ENCODE measurements around the gene FOXM1. TPM values are rescaled to one million over a fixed set of nuclear protein-coding genes. Genes with fewer than 3 reads are reported as not detected.
"Not testable (repeated sequence)": the region's sequence is repeated elsewhere in the genome, so short reads cannot be mapped to it uniquely, and the experiment has no call there.

Gene FOXM1
- total RNA-seq, 1 donor from 2014 or later = 25.4 TPM

- TF ChIP-seq, protein P1, sequence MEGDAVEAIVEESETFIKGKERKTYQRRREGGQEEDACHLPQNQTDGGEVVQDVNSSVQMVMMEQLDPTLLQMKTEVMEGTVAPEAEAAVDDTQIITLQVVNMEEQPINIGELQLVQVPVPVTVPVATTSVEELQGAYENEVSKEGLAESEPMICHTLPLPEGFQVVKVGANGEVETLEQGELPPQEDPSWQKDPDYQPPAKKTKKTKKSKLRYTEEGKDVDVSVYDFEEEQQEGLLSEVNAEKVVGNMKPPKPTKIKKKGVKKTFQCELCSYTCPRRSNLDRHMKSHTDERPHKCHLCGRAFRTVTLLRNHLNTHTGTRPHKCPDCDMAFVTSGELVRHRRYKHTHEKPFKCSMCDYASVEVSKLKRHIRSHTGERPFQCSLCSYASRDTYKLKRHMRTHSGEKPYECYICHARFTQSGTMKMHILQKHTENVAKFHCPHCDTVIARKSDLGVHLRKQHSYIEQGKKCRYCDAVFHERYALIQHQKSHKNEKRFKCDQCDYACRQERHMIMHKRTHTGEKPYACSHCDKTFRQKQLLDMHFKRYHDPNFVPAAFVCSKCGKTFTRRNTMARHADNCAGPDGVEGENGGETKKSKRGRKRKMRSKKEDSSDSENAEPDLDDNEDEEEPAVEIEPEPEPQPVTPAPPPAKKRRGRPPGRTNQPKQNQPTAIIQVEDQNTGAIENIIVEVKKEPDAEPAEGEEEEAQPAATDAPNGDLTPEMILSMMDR (IDR thresholded peaks at IDR 0.05; ENCODE audit: unreplicated experiment) = no peak
- Mint-ChIP-seq H3K4me3 (no peak overlapping the region), H3K27ac (no peak overlapping the region), H3K4me1 (peaks cover 21% of the 10 kb centered on the region), H3K9me3 (no peaks in the 10 kb centered on the region), H3K27me3 (ENCODE audit: low read depth) (no peaks in the 10 kb centered on the region), H3K36me3 (peaks cover 11% of the 10 kb centered on the region)
- no peak for DNase-seq (ENCODE audit: low spot score in 2 of 2, unreplicated experiment in 2 of 2)
Observed at GRCh38 chr12:2879853-2880252, 2.9 kb upstream of the FOXM1 start.

- Mint-ChIP-seq H3K9me3 (no peaks in the 10 kb centered on the region), H3K4me1 (peaks cover 21% of the 10 kb centered on the region), H3K36me3 (peaks cover 6% of the 10 kb centered on the region), H3K27me3 (ENCODE audit: low read depth) (no peaks in the 10 kb centered on the region), H3K4me3 (peak overlapping the region; percentile 99), H3K27ac (peak overlapping the region; percentile 99)
- TF ChIP-seq, protein P1 (IDR thresholded peaks at IDR 0.05; ENCODE audit: unreplicated experiment) = no peak
- no peak for DNase-seq (ENCODE audit: low spot score in 2 of 2, unreplicated experiment in 2 of 2)
Observed at GRCh38 chr12:2877953-2878732, 1.2 kb upstream of the FOXM1 start.

DNA sequence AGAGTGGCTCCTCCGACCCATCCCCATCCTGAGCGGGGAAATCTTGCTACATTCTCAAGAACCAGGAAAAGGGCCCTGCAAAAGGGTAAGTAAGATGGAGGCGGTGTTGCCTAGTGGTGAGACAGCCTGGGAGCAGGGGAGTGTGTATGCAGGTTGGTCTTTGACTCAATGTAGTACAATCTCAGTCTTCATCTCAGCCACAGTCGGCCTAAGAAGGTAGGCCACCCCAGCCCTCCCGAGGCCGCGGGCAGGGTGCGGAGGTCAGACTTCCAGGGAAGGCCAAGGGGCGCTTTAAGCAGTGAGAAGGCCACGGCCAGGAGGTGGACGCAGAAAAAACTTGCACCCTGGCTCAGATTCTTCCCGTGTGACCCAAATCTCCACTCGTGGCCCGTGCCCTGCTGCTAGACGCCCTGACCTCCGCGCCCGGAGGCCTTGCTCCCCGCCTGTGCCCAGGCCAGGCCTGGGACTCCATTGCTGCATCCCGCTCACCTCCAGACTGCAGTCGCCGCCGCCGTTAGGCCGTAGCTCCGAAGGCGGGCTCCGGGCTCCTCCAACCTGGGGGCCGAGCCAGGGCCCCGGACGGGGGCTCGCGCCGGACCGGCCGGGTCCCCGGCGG is 435 bp downstream of the FOXM1 start:
- no peak for DNase-seq (ENCODE audit: low spot score in 2 of 2, unreplicated experiment in 2 of 2)
- Mint-ChIP-seq H3K27me3 (ENCODE audit: low read depth) (no peaks in the 10 kb centered on the region), H3K9me3 (no peaks in the 10 kb centered on the region), H3K4me1 (peaks cover 21% of the 10 kb centered on the region), H3K27ac (peak overlapping the region; percentile 75), H3K4me3 (peak overlapping the region; percentile 73), H3K36me3 (peaks cover 4% of the 10 kb centered on the region)
- TF ChIP-seq, protein P1 (IDR thresholded peaks at IDR 0.05; ENCODE audit: unreplicated experiment) = no peak

DNA sequence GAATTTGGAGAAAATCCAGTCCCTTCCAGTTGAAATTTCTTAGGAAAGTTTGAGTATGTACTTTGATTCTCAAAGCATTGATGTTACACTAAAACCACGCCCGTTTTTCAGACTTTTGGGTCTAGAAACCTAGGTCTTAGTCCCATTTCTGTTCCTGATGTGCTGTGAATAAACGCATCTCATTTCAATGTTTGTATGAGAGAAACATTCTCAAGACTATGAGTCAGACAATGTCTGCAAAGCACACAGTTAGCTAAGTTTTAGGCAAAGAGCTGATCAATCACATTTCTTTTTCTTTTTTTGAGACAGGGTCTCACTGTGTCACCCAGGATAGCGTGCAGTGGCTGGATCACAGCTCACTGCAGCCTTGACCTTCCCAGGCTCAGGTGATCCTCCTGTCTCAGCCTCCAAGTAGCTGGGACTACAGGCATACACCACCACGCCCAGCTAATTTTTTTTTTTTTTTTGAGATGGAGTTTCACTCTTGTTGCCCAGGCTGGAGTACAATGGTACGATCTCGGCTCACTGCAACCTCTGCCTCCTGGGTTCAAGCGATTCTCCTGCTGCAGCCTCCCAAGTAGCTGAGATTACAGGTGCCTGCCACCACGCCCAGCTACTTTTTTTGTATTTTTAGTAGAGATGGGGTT is 7.9 kb downstream of the FOXM1 start:
- not testable (repeated sequence) for H3K4me3 Mint-ChIP-seq; DNase-seq (ENCODE audit: low spot score in 2 of 2, unreplicated experiment in 2 of 2); H3K4me1 Mint-ChIP-seq; H3K27me3 Mint-ChIP-seq (ENCODE audit: low read depth); H3K27ac Mint-ChIP-seq; H3K9me3 Mint-ChIP-seq
- peaks cover 18% of the 10 kb centered on the region for H3K36me3 Mint-ChIP-seq

DNA sequence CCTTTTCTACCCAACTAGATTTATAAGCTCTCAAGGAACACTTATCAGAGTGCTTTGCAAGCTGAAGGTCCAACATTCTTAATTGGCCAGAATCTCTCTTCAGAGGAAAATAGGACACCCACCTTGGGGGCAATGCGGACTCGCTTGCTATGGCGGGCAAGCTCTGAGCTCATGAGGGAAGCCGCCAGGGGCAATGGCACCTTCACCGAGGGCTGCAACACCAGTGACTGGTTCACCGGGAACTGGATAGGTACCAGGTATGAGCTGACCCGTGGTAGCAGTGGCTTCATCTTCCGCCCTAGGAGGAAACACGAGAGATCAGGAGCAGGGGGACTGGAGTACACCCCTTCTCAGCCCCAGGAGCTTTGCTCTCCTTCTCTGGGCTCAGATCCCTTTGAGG is 12.8 kb downstream of the FOXM1 start:
- no peak for DNase-seq (ENCODE audit: low spot score in 2 of 2, unreplicated experiment in 2 of 2)
- Mint-ChIP-seq H3K4me1 (no peaks in the 10 kb centered on the region), H3K36me3 (peaks cover 29% of the 10 kb centered on the region), H3K27me3 (ENCODE audit: low read depth) (no peaks in the 10 kb centered on the region), H3K9me3 (no peaks in the 10 kb centered on the region), H3K27ac (no peak overlapping the region), H3K4me3 (no peak overlapping the region)
- TF ChIP-seq, protein P1 (IDR thresholded peaks at IDR 0.05; ENCODE audit: unreplicated experiment) = no peak

GRCh38 chr12:2863402-2863801 is 13.6 kb downstream of the FOXM1 start:
- H3K4me3 Mint-ChIP-seq; H3K9me3 Mint-ChIP-seq; H3K4me1 Mint-ChIP-seq; DNase-seq (ENCODE audit: low spot score in 2 of 2, unreplicated experiment in 2 of 2); H3K27me3 Mint-ChIP-seq (ENCODE audit: low read depth); H3K27ac Mint-ChIP-seq: not testable (repeated sequence)
- peaks cover 29% of the 10 kb centered on the region for H3K36me3 Mint-ChIP-seq

Measured in mesothelial cell of epicardium (in vitro differentiated cells).